Measurements from ENCODE around the gene LDB2.

GRCh38 chr4:16674082-16674481, 224.4 kb downstream of the LDB2 start:
- TF ChIP-seq CTCF (conservative IDR thresholded peaks at IDR 0.05 in 1 of 2, IDR thresholded peaks at IDR 0.05 in 1 of 2; ENCODE audit: low read depth in 1 of 2, low read length in 2 of 2) (no peak), EZH2 (IDR thresholded peaks at IDR 0.05; ENCODE audit: low read length, missing control alignments) (no peak)
